Measurements from ENCODE around the gene TCF12. TPM values are rescaled to one million over a fixed set of nuclear protein-coding genes. Genes with fewer than 3 reads are reported as not detected.

The TCF12 gene
- polyA plus RNA-seq, 3 donors, result 151 to 186 (median 162) TPM

- peak in 1 of 11 donors; percentile 60 for DNase-seq (ENCODE audit: extremely low read depth in 1 of 11, low read depth in 9 of 11, low spot score in 4 of 11)
Observed at GRCh38 chr15:57324590-57324890, 406.1 kb downstream of the TCF12 start.

- no peak for DNase-seq (ENCODE audit: extremely low read depth in 1 of 11, low read depth in 9 of 11, low spot score in 4 of 11)
Observed at GRCh38 chr15:57324944-57325679, 406.7 kb downstream of the TCF12 start.

GRCh38 chr15:57326196-57326595 is 407.8 kb downstream of the TCF12 start:
- DNase-seq (ENCODE audit: extremely low read depth in 1 of 11, low read depth in 9 of 11, low spot score in 4 of 11), result no peak

DNA sequence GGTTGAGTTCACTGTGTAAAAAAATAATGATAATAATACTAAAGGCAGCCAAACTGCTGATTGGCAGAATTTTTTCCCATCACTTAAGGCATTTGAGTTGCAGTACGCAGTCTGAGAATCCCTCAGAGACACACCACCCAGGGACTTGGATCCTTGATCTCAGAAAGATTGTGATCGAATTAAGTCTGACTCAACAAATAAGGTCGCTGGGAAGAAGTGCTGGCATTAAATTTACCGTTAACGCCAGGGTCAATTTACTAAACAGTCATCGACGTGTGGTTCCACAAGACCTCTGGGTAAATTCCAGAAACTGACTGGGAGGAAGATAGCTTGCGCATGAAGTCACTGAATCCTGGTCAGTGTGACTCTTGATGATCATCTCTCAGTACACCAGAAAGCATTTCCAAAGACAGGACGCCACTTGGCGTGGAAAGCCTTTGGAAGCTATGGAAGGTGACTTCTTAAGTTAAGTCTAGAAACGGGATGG is 409.6 kb downstream of the TCF12 start:
- no peak for DNase-seq (ENCODE audit: extremely low read depth in 1 of 11, low read depth in 9 of 11, low spot score in 4 of 11)

GRCh38 chr15:57328479-57328878 is 410.0 kb downstream of the TCF12 start:
- no peak for DNase-seq (ENCODE audit: extremely low read depth in 1 of 11, low read depth in 9 of 11, low spot score in 4 of 11)

DNA sequence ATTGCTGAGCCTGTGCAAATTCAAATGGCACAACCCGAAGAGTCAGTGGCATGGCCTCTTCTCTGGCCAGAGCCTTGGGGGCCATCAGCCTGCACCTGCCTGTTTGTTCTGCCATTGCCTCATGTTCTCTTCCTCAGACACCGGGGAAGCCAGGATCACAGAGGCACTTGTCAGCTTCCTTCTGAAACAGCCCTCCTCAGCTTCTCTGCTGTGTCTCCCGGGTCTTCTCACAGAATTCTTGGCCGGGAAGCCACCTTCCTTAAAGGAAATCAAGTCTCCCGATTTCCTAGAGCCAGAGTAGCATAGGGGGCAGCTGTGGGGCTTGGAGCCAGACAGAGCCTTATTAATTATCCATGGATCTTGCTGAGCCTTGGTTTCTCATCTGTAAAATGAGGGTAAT is 410.5 kb downstream of the TCF12 start:
- no peak for DNase-seq (ENCODE audit: extremely low read depth in 1 of 11, low read depth in 9 of 11, low spot score in 4 of 11)

GRCh38 chr15:57329582-57330367 is 411.3 kb downstream of the TCF12 start:
- no peak for DNase-seq (ENCODE audit: extremely low read depth in 1 of 11, low read depth in 9 of 11, low spot score in 4 of 11)

GRCh38 chr15:57330619-57331340 is 412.3 kb downstream of the TCF12 start:
- no peak for DNase-seq (ENCODE audit: extremely low read depth in 1 of 11, low read depth in 9 of 11, low spot score in 4 of 11)

DNA sequence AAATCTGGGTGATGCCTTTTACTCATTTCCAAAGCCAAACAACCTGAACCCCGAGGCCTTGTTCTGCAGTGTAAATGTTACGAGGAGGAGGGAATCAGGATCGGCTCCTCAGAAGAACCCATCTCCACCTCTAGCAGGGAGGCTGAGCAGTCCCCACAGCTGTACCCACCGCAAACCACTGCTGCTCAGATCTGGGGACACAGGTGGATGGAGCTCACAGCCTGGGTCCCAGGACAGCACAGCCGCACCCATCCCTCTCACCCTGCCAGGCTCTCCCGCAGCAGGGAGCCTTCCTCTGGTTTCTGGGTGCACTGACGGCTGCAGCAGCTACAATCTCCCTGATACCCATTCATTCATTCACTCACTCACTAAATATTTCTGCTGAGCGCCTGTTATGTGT is 413.9 kb downstream of the TCF12 start:
- DNase-seq (ENCODE audit: extremely low read depth in 1 of 11, low read depth in 9 of 11, low spot score in 4 of 11), result no peak

- no peak for DNase-seq (ENCODE audit: extremely low read depth in 1 of 11, low read depth in 9 of 11, low spot score in 4 of 11)
Observed at GRCh38 chr15:57333487-57333886, 415.0 kb downstream of the TCF12 start.

GRCh38 chr15:57334257-57334656 is 415.8 kb downstream of the TCF12 start:
- DNase-seq (ENCODE audit: extremely low read depth in 1 of 11, low read depth in 9 of 11, low spot score in 4 of 11), result no peak

- no peak for DNase-seq (ENCODE audit: extremely low read depth in 1 of 11, low read depth in 9 of 11, low spot score in 4 of 11)
Observed at GRCh38 chr15:57335293-57335715, 416.9 kb downstream of the TCF12 start.

DNA sequence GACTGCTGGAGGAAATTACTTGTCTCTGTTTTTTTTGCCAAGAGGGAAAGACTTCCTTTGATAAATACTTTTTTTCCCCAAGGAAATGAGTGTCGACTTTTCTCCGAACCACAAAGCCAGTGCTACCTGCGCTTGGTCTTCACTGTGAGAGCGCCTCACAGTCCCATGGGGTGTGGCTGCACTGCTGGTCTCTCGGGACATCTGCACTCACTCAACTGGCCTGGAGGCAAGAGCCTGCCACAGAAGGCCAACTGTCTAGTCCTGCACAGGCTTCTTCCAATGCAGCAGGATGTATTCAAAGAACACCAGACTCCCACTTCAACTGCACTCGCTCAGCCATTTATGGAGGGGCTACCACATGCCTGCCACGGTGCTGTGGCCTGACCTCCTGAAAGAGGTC is 417.3 kb downstream of the TCF12 start:
- no peak for DNase-seq (ENCODE audit: extremely low read depth in 1 of 11, low read depth in 9 of 11, low spot score in 4 of 11)

DNA sequence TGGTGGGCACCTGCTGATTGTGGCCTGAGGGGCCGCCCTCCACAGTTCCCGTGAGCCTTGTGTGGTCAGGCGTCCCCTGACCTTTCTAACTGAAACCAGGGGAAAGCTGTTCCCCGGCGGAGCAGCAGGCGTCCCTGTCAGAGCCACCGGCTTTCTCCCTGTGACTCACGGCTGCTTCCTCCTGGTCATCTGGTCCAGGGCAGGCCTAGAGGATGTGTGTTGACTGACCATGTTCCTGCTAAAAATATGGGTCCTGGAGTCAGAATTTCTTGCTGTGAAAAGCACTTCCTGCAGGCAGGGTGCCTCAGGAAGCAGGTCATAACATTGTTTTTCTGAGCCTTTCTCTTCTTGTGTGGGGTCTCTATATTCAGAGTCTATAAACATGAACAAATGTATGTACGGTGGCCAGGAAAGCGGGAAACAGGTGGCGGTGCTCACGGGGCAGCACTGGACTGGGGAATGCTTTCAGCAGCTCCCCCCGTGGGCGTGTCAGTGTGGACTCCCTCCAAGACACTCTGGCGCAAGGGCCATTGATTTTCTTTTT is 419.5 kb downstream of the TCF12 start:
- no peak for DNase-seq (ENCODE audit: extremely low read depth in 1 of 11, low read depth in 9 of 11, low spot score in 4 of 11)

GRCh38 chr15:57339321-57339720 is 420.9 kb downstream of the TCF12 start:
- no peak for DNase-seq (ENCODE audit: extremely low read depth in 1 of 11, low read depth in 9 of 11, low spot score in 4 of 11)

Other genes with a start within 250 kb of the TCF12 start
- 10 to 100 TPM; 36.4 to 50.5 (median 48.1) TPM for gene ZNF280D, start 185.1 kb upstream of the TCF12 start, polyA plus RNA-seq (ENCODE audit: insufficient read length in 3 of 3)

All from renal cortex interstitium (tissue), 11 donors.